T-cell (primary cell): Measurements from ENCODE around the gene CCDC120. TPM values are rescaled to one million over a fixed set of nuclear protein-coding genes. Genes with fewer than 3 reads are reported as not detected.
A peak's percentile ranks its signal among the peaks of the same experiment; 100 is the strongest.

Experiments used
- ATAC-seq, 4 experiments: fragments of 200-7000 bp in 3 of 4; fragments of 150-1000 bp in 1 of 4; cut with Tn5 transposase; replicated peaks in 1 of 4; 1 replicate in 3 of 4; 2 replicates in 1 of 4; pipeline ENCODE4 v1.10.0; 2021; ENCODE audit warnings: moderate library complexity in 3 of 4, mild to moderate bottlenecking in 2 of 4, moderate number of reproducible peaks in 1 of 4
- CTCF ChIA-PET, 2 donors: fragments of 300-600 bp; sonication (Branson Sonifier 250); formaldehyde crosslinking; loops; one replicate each; lab custom pipeline; 2022; ENCODE audit warnings: antibody characterized with exemption in 2 of 2; lab: Charles Lee
- POLR2A ChIA-PET, 2 donors: fragments of 300-600 bp; sonication (Branson Sonifier 250); formaldehyde crosslinking; loops; one replicate each; lab custom pipeline; 2022; ENCODE audit warnings: antibody characterized with exemption in 2 of 2; lab: Charles Lee
- DNase-seq, 35 experiments: peaks; one replicate each; pipeline versions ENCODE4 v3.0.0 to v3.0.0-alpha.2; 2013 to 2023
- H3K27ac ChIP-seq: one replicate; pipeline ENCODE4 v1.5.1; 2013; ENCODE audit warnings: low read length
- H3K27me3 ChIP-seq, 2 experiments: replicated peaks in 1 of 2; 1 replicate in 1 of 2; 2 replicates in 1 of 2; pipeline versions ENCODE4 v1.6.1 to v1.7.0; 2013; ENCODE audit warnings: low read length in 1 of 2, mixed read lengths in 1 of 2; ENCODE audit not compliant: control insufficient read depth in 2 of 2, insufficient read depth in 2 of 2; ENCODE audit errors: extremely low read depth in 1 of 2
- H3K36me3 ChIP-seq, 2 donors: 1 replicate in 1 of 2; 2 replicates in 1 of 2; pipeline versions ENCODE4 v1.6.1 to v1.7.0; 2013; ENCODE audit warnings: low read length in 1 of 2; ENCODE audit not compliant: control insufficient read depth in 2 of 2, insufficient read depth in 1 of 2; ENCODE audit errors: extremely low read depth in 1 of 2
- H3K4me1 ChIP-seq, 2 experiments: 1 replicate in 1 of 2; 2 replicates in 1 of 2; pipeline versions ENCODE4 v1.6.1 to v1.7.0; 2013; ENCODE audit warnings: low read length in 2 of 2, mixed read lengths in 1 of 2; ENCODE audit not compliant: insufficient read depth in 2 of 2, control insufficient read depth in 1 of 2; ENCODE audit errors: extremely low read depth in 1 of 2
- H3K4me3 ChIP-seq, 2 donors: 1 replicate in 1 of 2; 2 replicates in 1 of 2; pipeline versions ENCODE4 v1.5.1 to v1.7.0; 2013; ENCODE audit warnings: mild to moderate bottlenecking in 2 of 2, low read length in 1 of 2, moderate library complexity in 1 of 2; ENCODE audit not compliant: control insufficient read depth in 1 of 2; ENCODE audit errors: extremely low read depth in 1 of 2
- H3K9me3 ChIP-seq: 2 replicates; pipeline ENCODE4 v1.7.0; 2013
- H3K27ac Mint-ChIP-seq, 2 donors: one replicate each; pipeline ENCODE4 v1.8.0; 2020 to 2021; ENCODE audit warnings: mild to moderate bottlenecking in 2 of 2, mixed read lengths in 2 of 2
- H3K27me3 Mint-ChIP-seq, 2 donors: one replicate each; pipeline ENCODE4 v1.8.0; 2021 to 2022; ENCODE audit warnings: mixed read lengths in 2 of 2
- H3K36me3 Mint-ChIP-seq: one replicate; pipeline ENCODE4 v1.8.0; 2021; ENCODE audit warnings: mixed read lengths
- H3K4me1 Mint-ChIP-seq, 3 donors: one replicate each; pipeline ENCODE4 v1.8.0; 2020 to 2022; ENCODE audit warnings: mixed read lengths in 3 of 3, mild to moderate bottlenecking in 1 of 3
- H3K4me3 Mint-ChIP-seq, 3 donors: one replicate each; pipeline ENCODE4 v1.8.0; 2020 to 2022; ENCODE audit warnings: mild to moderate bottlenecking in 3 of 3, mixed read lengths in 3 of 3, moderate library complexity in 3 of 3
- H3K9me3 Mint-ChIP-seq, 3 donors: one replicate each; pipeline ENCODE4 v1.8.0; 2020 to 2022; ENCODE audit warnings: mixed read lengths in 3 of 3
- WGBS: methylation state at CpG from one replicate; pipeline ENCODE4 v1.1.5; 2013; ENCODE audit warnings: missing lambda C conversion rate; ENCODE audit not compliant: insufficient coverage; 5-methylcytosine and 5-hydroxymethylcytosine counted together
- total RNA-seq, 35 experiments: library from RNA in 6 of 35; stranded (reverse) in 6 of 35; fragments of 120-200 nt in 1 of 35; gene quantifications; one replicate each; pipeline versions ENCODE4 v1.2.1 to v1.2.4 and lab custom pipeline; 2013 to 2026

CCDC120 gene
- total RNA-seq, 5 donors from 2014 or later (not counting 1 experiment from before 2014, with no cell fraction given): 8.5 to 14.9 (median 9.1) TPM

- POLR2A ChIA-PET: no interaction called here
- CTCF ChIA-PET: no interaction called here
Measured at GRCh38 chrX:49101629-49101984, 42.8 kb downstream of the CCDC120 start.

GRCh38 chrX:49102190-49102589 is 43.4 kb downstream of the CCDC120 start:
- H3K27me3 Mint-ChIP-seq: no peaks in the 10 kb centered on the region
- DNase-seq (no peak), ATAC-seq (no peak)
- H3K4me3 ChIP-seq: no peak overlapping the region
- H3K36me3 Mint-ChIP-seq: no peaks in the 10 kb centered on the region
- H3K36me3 ChIP-seq: peaks cover 0 to 4% of the 10 kb centered on the region in 2 donors
- peaks cover 0 to 8% (median 0%) of the 10 kb centered on the region in 3 donors for H3K4me1 Mint-ChIP-seq
- no peak overlapping the region for H3K27ac ChIP-seq
- H3K4me3 Mint-ChIP-seq: peak overlapping the region; percentile 77 to 87 (median 85)
- ChIA-PET POLR2A (no interaction called here), CTCF (no interaction called here)
- peak overlapping the region in 1 of 2 donors; percentile 48 for H3K27ac Mint-ChIP-seq
- no peaks in the 10 kb centered on the region for H3K9me3 Mint-ChIP-seq
- no peaks in the 10 kb centered on the region for H3K9me3 ChIP-seq
- H3K27me3 ChIP-seq: no peaks in the 10 kb centered on the region
- H3K4me1 ChIP-seq: peaks cover 0 to 17% of the 10 kb centered on the region in 2 experiments
- 100% methylated on average over 1 of the region's 9 CpGs for whole genome bisulfite sequencing

More at GRCh38 chrX:49101629-49101984, 42.8 kb downstream of the CCDC120 start:
- peak overlapping the region; percentile 36 to 48 for H3K27ac Mint-ChIP-seq
- Histone ChIP-seq H3K9me3 (no peaks in the 10 kb centered on the region), H3K27me3 (no peaks in the 10 kb centered on the region), H3K4me3 (peak overlapping the region in 1 of 2 donors; percentile 65), H3K36me3 (peaks cover 0 to 3% of the 10 kb centered on the region in 2 donors), H3K27ac (peak overlapping the region; percentile 73), H3K4me1 (peaks cover 0 to 17% of the 10 kb centered on the region in 2 experiments)
- H3K9me3 Mint-ChIP-seq: no peaks in the 10 kb centered on the region
- H3K36me3 Mint-ChIP-seq: no peaks in the 10 kb centered on the region
- H3K4me1 Mint-ChIP-seq: peaks cover 0 to 8% (median 0%) of the 10 kb centered on the region in 3 donors
- peak overlapping the region; percentile 77 to 87 (median 85) for H3K4me3 Mint-ChIP-seq
- ATAC-seq: no peak
- no peaks in the 10 kb centered on the region for H3K27me3 Mint-ChIP-seq
- 6% methylated on average over 6 of the region's 9 CpGs for WGBS
- no peak for DNase-seq

- Histone ChIP-seq H3K27me3 (no peaks in the 10 kb centered on the region), H3K4me1 (peaks cover 0 to 17% of the 10 kb centered on the region in 2 experiments), H3K9me3 (no peaks in the 10 kb centered on the region), H3K27ac (no peak overlapping the region), H3K4me3 (no peak overlapping the region), H3K36me3 (peaks cover 0 to 4% of the 10 kb centered on the region in 2 donors)
- no peak overlapping the region for H3K4me3 Mint-ChIP-seq
- DNase-seq: no peak
- no peaks in the 10 kb centered on the region for H3K36me3 Mint-ChIP-seq
- ChIA-PET POLR2A (no interaction called here), CTCF (no interaction called here)
- peaks cover 0 to 8% (median 0%) of the 10 kb centered on the region in 3 donors for H3K4me1 Mint-ChIP-seq
- no CpG with 5 or more reads among the region's 3 CpGs for WGBS
- no peaks in the 10 kb centered on the region for H3K27me3 Mint-ChIP-seq
- H3K27ac Mint-ChIP-seq: no peak overlapping the region
- ATAC-seq: no peak
- no peaks in the 10 kb centered on the region for H3K9me3 Mint-ChIP-seq
Measured at GRCh38 chrX:49103637-49104036, 44.8 kb downstream of the CCDC120 start.

GRCh38 chrX:49106296-49106695 is 47.5 kb downstream of the CCDC120 start:
- peaks cover 6% of the 10 kb centered on the region for H3K36me3 Mint-ChIP-seq
- no peak overlapping the region for H3K27ac ChIP-seq
- DNase-seq (no peak), ATAC-seq (no peak)
- ChIA-PET POLR2A (no interaction called here), CTCF (interaction anchor here in 1 of 2 donors (0.6 kb wide), 1 partner anchor 12 kb away, joined by 4 read pairs; no protein-coding TSS in a partner anchor)
- peaks cover 0 to 5% (median 0%) of the 10 kb centered on the region in 3 donors for H3K4me1 Mint-ChIP-seq
- H3K36me3 ChIP-seq: peaks cover 0 to 11% of the 10 kb centered on the region in 2 donors
- no peaks in the 10 kb centered on the region for H3K9me3 ChIP-seq
- no peaks in the 10 kb centered on the region for H3K27me3 ChIP-seq
- H3K4me3 Mint-ChIP-seq: no peak overlapping the region
- 93% methylated on average over 3 of the region's 4 CpGs for WGBS
- peaks cover 0 to 7% of the 10 kb centered on the region in 2 experiments for H3K4me1 ChIP-seq
- no peak overlapping the region for H3K4me3 ChIP-seq
- no peaks in the 10 kb centered on the region for H3K9me3 Mint-ChIP-seq
- H3K27me3 Mint-ChIP-seq: peaks cover 0 to 5% of the 10 kb centered on the region in 2 donors
- H3K27ac Mint-ChIP-seq: no peak overlapping the region

GRCh38 chrX:49106930-49107329 is 48.1 kb downstream of the CCDC120 start:
- no peak overlapping the region for H3K27ac Mint-ChIP-seq
- H3K4me1 Mint-ChIP-seq: peaks cover 0 to 5% (median 0%) of the 10 kb centered on the region in 3 donors

GRCh38 chrX:49108641-49109040 is 49.8 kb downstream of the CCDC120 start:
- H3K27ac Mint-ChIP-seq: no peak overlapping the region
- peaks cover 13% of the 10 kb centered on the region for H3K36me3 Mint-ChIP-seq
- POLR2A ChIA-PET: no interaction called here
- DNase-seq (no peak), ATAC-seq (no peak)
- H3K9me3 Mint-ChIP-seq: no peaks in the 10 kb centered on the region
- peaks cover 0 to 5% of the 10 kb centered on the region in 2 donors for H3K27me3 Mint-ChIP-seq
- H3K4me3 ChIP-seq: no peak overlapping the region
- CTCF ChIA-PET: no interaction called here
- H3K27me3 ChIP-seq: no peaks in the 10 kb centered on the region
- H3K27ac ChIP-seq: no peak overlapping the region
- no peaks in the 10 kb centered on the region for H3K9me3 ChIP-seq
- no peaks in the 10 kb centered on the region for H3K4me1 ChIP-seq
- H3K4me1 Mint-ChIP-seq: peaks cover 0 to 5% (median 0%) of the 10 kb centered on the region in 3 donors
- WGBS: no CpG with 5 or more reads among the region's 2 CpGs
- no peak overlapping the region for H3K4me3 Mint-ChIP-seq
- peaks cover 0 to 31% of the 10 kb centered on the region in 2 donors for H3K36me3 ChIP-seq

More at GRCh38 chrX:49106930-49107329, 48.1 kb downstream of the CCDC120 start:
- ATAC-seq (peak in 2 of 4 experiments; percentile 42 to 55), DNase-seq (peak in 2 of 35 experiments; percentile 10 to 21)
- H3K27ac ChIP-seq: no peak overlapping the region
- Mint-ChIP-seq H3K27me3 (peaks cover 0 to 5% of the 10 kb centered on the region in 2 donors), H3K4me3 (no peak overlapping the region), H3K36me3 (peaks cover 6% of the 10 kb centered on the region), H3K9me3 (no peaks in the 10 kb centered on the region)
- H3K27me3 ChIP-seq: no peaks in the 10 kb centered on the region
- H3K4me3 ChIP-seq: no peak overlapping the region
- H3K9me3 ChIP-seq: no peaks in the 10 kb centered on the region
- peaks cover 0 to 16% of the 10 kb centered on the region in 2 donors for H3K36me3 ChIP-seq
- peaks cover 0 to under 1% of the 10 kb centered on the region in 2 experiments for H3K4me1 ChIP-seq
- ChIA-PET CTCF (interaction anchor here in 1 of 2 donors (0.6 kb wide), 1 partner anchor 11 kb away, joined by 4 read pairs; no protein-coding TSS in a partner anchor), POLR2A (no interaction called here)
- 100% methylated on average over 2 of the region's 7 CpGs for WGBS
